Osteoblast (primary cell): Measurements from ENCODE around the gene THAP9. TPM values are rescaled to one million over a fixed set of nuclear protein-coding genes. Genes with fewer than 3 reads are reported as not detected.

Source experiments
- DNase-seq: peaks from one replicate; pipeline ENCODE4 v3.0.0; 2011; ENCODE audit warnings: low spot score, mixed read lengths; ENCODE audit not compliant: insufficient read length; ENCODE audit errors: missing footprints
- H2AFZ ChIP-seq: 2 replicates; pipeline ENCODE4 v1.6.0; 2011; ENCODE audit warnings: mild to moderate bottlenecking, low read length
- H3K27ac ChIP-seq: 2 replicates; pipeline ENCODE4 v1.5.1; 2011; ENCODE audit warnings: mild to moderate bottlenecking, low read depth, low read length, moderate library complexity
- H3K27me3 ChIP-seq: 2 replicates; pipeline ENCODE4 v1.6.0; 2012; ENCODE audit warnings: mild to moderate bottlenecking, control low read depth, inconsistent platforms, low read length, moderate library complexity; ENCODE audit not compliant: insufficient read depth
- H3K36me3 ChIP-seq: 2 replicates; pipeline ENCODE4 v1.5.1; 2011; ENCODE audit warnings: mild to moderate bottlenecking, low read length, control low read depth, moderate library complexity; ENCODE audit not compliant: insufficient read depth
- H3K4me1 ChIP-seq: 2 replicates; pipeline ENCODE4 v1.5.1; 2011; ENCODE audit warnings: mild to moderate bottlenecking, low read length, control low read depth, moderate library complexity; ENCODE audit not compliant: insufficient read depth
- H3K4me2 ChIP-seq: 2 replicates; pipeline ENCODE4 v1.6.0; 2011; ENCODE audit warnings: mild to moderate bottlenecking, low read length; ENCODE audit not compliant: insufficient read depth
- H3K4me3 ChIP-seq: fragments of 200-600 bp; sonication (generic); 3 replicates; pipeline ENCODE4 v1.5.1; 2012; ENCODE audit warnings: mild to moderate bottlenecking, low read length, inconsistent platforms; ENCODE audit not compliant: insufficient read depth
- H3K79me2 ChIP-seq: 2 replicates; pipeline ENCODE4 v1.6.0; 2012; ENCODE audit warnings: mild to moderate bottlenecking, low read length, control low read depth, inconsistent platforms; ENCODE audit not compliant: insufficient read depth
- H3K9me3 ChIP-seq: 2 replicates; pipeline ENCODE4 v1.5.1; 2011; ENCODE audit warnings: low read depth, low read length, control low read depth
- H4K20me1 ChIP-seq: 2 replicates; pipeline ENCODE4 v1.6.0; 2012; ENCODE audit warnings: mild to moderate bottlenecking, low read length, control low read depth; ENCODE audit not compliant: insufficient read depth
- CTCF ChIP-seq: IDR thresholded peaks from 2 replicates; pipeline ENCODE4 v1.5.1; 2011; ENCODE audit warnings: mild to moderate bottlenecking, low read depth, low read length, moderate library complexity; ENCODE audit errors: extremely low read depth
- total RNA-seq: library from RNA; depleted of rRNA; stranded (reverse); fragments of >200 nt; gene quantifications from 2 replicates; pipeline ENCODE4 v1.2.3, GENCODE V29; 2012

THAP9 gene
- total RNA-seq, 1 donor: 3.3 TPM

DNA sequence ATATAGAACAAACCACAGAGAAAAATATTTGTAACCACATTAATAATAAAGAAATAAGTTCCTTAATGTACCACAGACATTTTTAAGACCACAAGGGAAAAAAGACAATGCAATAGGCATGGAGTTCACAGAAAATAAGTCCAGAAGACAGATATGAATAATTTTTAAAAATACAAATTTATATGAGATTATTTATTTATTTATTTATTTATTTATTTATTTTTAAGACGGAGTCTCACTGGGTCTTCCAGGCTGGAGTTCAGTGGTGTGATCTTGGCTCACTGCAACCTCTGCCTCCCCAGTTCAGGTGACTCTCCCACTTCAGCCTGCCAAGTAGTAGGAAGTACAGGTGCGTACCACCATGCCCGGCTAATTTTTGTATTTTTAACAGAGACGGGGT is 53.7 kb downstream of the THAP9 start:
- peaks cover 4% of the 10 kb centered on the region for H3K79me2 ChIP-seq
- H3K9me3 ChIP-seq: no peaks in the 10 kb centered on the region
- H3K4me3 ChIP-seq: no peak overlapping the region
- H4K20me1 ChIP-seq: no peaks in the 10 kb centered on the region
- no peak overlapping the region for H3K27ac ChIP-seq
- H3K4me1 ChIP-seq: peaks cover 3% of the 10 kb centered on the region
- no peak overlapping the region for H3K4me2 ChIP-seq
- H3K36me3 ChIP-seq: no peaks in the 10 kb centered on the region
- H3K27me3 ChIP-seq: no peaks in the 10 kb centered on the region
- no peak for DNase-seq
- TF ChIP-seq CTCF: no peak
- no peak overlapping the region for H2AFZ ChIP-seq

GRCh38 chr4:82957045-82957444 is 56.5 kb downstream of the THAP9 start:
- H3K4me1 ChIP-seq: no peaks in the 10 kb centered on the region
- no peak overlapping the region for H3K4me2 ChIP-seq
- H2AFZ ChIP-seq: no peak overlapping the region
- no peaks in the 10 kb centered on the region for H3K27me3 ChIP-seq
- no peak overlapping the region for H3K27ac ChIP-seq
- H4K20me1 ChIP-seq: no peaks in the 10 kb centered on the region
- no peak for DNase-seq
- peaks cover 6% of the 10 kb centered on the region for H3K36me3 ChIP-seq
- H3K79me2 ChIP-seq: peaks cover 4% of the 10 kb centered on the region
- no peak for TF ChIP-seq CTCF
- no peak overlapping the region for H3K4me3 ChIP-seq
- no peaks in the 10 kb centered on the region for H3K9me3 ChIP-seq

DNA sequence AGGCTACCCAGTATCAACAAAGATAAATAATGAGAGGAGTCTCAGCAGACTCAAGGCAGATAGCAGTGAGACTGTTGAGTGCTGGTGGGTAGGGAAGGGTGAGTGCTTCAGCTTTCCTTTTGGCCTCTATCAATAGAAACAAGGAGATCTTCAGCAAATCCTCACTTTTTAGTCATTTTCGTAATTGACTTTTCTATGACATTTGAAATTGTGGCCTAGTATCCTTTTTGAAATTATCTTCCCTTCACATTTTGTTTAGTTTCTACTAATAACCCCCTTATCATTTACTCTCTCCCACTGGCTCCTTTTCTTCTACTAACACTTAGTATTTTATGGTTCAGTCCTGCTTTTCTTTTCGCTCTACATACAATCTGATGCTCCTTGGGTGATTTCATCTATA is 65.2 kb downstream of the THAP9 start:
- Histone ChIP-seq H3K36me3 (peaks cover 10% of the 10 kb centered on the region), H3K27ac (no peak overlapping the region), H3K4me2 (no peak overlapping the region), H3K79me2 (no peaks in the 10 kb centered on the region), H4K20me1 (no peaks in the 10 kb centered on the region), H2AFZ (no peak overlapping the region), H3K4me1 (no peaks in the 10 kb centered on the region), H3K9me3 (no peaks in the 10 kb centered on the region), H3K4me3 (no peak overlapping the region), H3K27me3 (no peaks in the 10 kb centered on the region)
- no peak for TF ChIP-seq CTCF
- DNase-seq: no peak

GRCh38 chr4:82968972-82969371 is 68.4 kb downstream of the THAP9 start:
- Histone ChIP-seq H3K27me3 (no peaks in the 10 kb centered on the region), H3K79me2 (no peaks in the 10 kb centered on the region), H3K4me1 (no peaks in the 10 kb centered on the region), H4K20me1 (no peaks in the 10 kb centered on the region), H3K4me3 (no peak overlapping the region), H3K27ac (no peak overlapping the region), H2AFZ (no peak overlapping the region), H3K9me3 (no peaks in the 10 kb centered on the region), H3K4me2 (no peak overlapping the region), H3K36me3 (peaks cover 11% of the 10 kb centered on the region)
- TF ChIP-seq CTCF: no peak
- no peak for DNase-seq
